ENCODE results near the gene BOD1L1. TPM values are rescaled to one million over a fixed set of nuclear protein-coding genes. Genes with fewer than 3 reads are reported as not detected.

BOD1L1 gene
- total RNA-seq, 1 donor from 2014 or later = 18.4 TPM

- TF ChIP-seq CTCF (IDR thresholded peaks at IDR 0.05; ENCODE audit: insufficient read depth, low read length, severe bottlenecking) = no peak
- Histone ChIP-seq H3K4me3 (ENCODE audit: low read depth, low read length) (no peak overlapping the region), H3K36me3 (ENCODE audit: control insufficient read depth, insufficient read depth, low read length) (no peaks in the 10 kb centered on the region), H3K27me3 (ENCODE audit: control insufficient read depth, insufficient read depth, low read length) (peaks cover 91% of the 10 kb centered on the region)
- FAIRE-seq (no peak), DNase-seq (ENCODE audit: low read depth) (no peak)
These were observed 100.9 kb downstream of the BOD1L1 start for GRCh38 chr4:13526658-13527057.

- no peak for TF ChIP-seq CTCF (IDR thresholded peaks at IDR 0.05; ENCODE audit: insufficient read depth, low read length, severe bottlenecking)
- Histone ChIP-seq H3K36me3 (ENCODE audit: control insufficient read depth, insufficient read depth, low read length) (no peaks in the 10 kb centered on the region), H3K4me3 (ENCODE audit: low read depth, low read length) (no peak overlapping the region), H3K27me3 (ENCODE audit: control insufficient read depth, insufficient read depth, low read length) (peaks cover 88% of the 10 kb centered on the region)
- no peak for FAIRE-seq
- DNase-seq (ENCODE audit: low read depth) = no peak
These were observed 101.8 kb downstream of the BOD1L1 start for GRCh38 chr4:13525606-13526281.

- H3K27me3 ChIP-seq (ENCODE audit: control insufficient read depth, insufficient read depth, low read length) = peaks cover 77% of the 10 kb centered on the region
These were observed 102.9 kb downstream of the BOD1L1 start for GRCh38 chr4:13524504-13525243.

GRCh38 chr4:13523591-13524503, 103.7 kb downstream of the BOD1L1 start:
- no peak for DNase-seq (ENCODE audit: low read depth)
- H3K4me3 ChIP-seq (ENCODE audit: low read depth, low read length) = no peak overlapping the region
- TF ChIP-seq CTCF (IDR thresholded peaks at IDR 0.05; ENCODE audit: insufficient read depth, low read length, severe bottlenecking) = no peak
- no peaks in the 10 kb centered on the region for H3K36me3 ChIP-seq (ENCODE audit: control insufficient read depth, insufficient read depth, low read length)
- no peak for FAIRE-seq
- peaks cover 69% of the 10 kb centered on the region for H3K27me3 ChIP-seq (ENCODE audit: control insufficient read depth, insufficient read depth, low read length)

More at GRCh38 chr4:13524504-13525243, 102.9 kb downstream of the BOD1L1 start:
- no peak for FAIRE-seq
- no peak for TF ChIP-seq CTCF (IDR thresholded peaks at IDR 0.05; ENCODE audit: insufficient read depth, low read length, severe bottlenecking)
- H3K4me3 ChIP-seq (ENCODE audit: low read depth, low read length) = no peak overlapping the region
- no peak for DNase-seq (ENCODE audit: low read depth)
- H3K36me3 ChIP-seq (ENCODE audit: control insufficient read depth, insufficient read depth, low read length) = no peaks in the 10 kb centered on the region

- TF ChIP-seq CTCF (IDR thresholded peaks at IDR 0.05; ENCODE audit: insufficient read depth, low read length, severe bottlenecking) = no peak
- DNase-seq (ENCODE audit: low read depth) (no peak), FAIRE-seq (no peak)
- Histone ChIP-seq H3K36me3 (ENCODE audit: control insufficient read depth, insufficient read depth, low read length) (no peaks in the 10 kb centered on the region), H3K27me3 (ENCODE audit: control insufficient read depth, insufficient read depth, low read length) (peaks cover 63% of the 10 kb centered on the region), H3K4me3 (ENCODE audit: low read depth, low read length) (no peak overlapping the region)
These were observed 104.4 kb downstream of the BOD1L1 start for GRCh38 chr4:13523105-13523477.
